ENCODE data around the gene ZCCHC24.

ZCCHC24 gene

GRCh38 chr10:79431428-79431827 is 14.0 kb downstream of the ZCCHC24 start:
- H3K23ac ChIP-seq (ENCODE audit: low read length) = no peak overlapping the region
- no peak overlapping the region for H4K8ac ChIP-seq (ENCODE audit: low read depth, low read length)
- peaks cover 12% of the 10 kb centered on the region for H3K4me1 ChIP-seq (ENCODE audit: control insufficient read depth, low read depth, low read length)
- no peak overlapping the region for H2AK5ac ChIP-seq (ENCODE audit: low read length)
- H2BK15ac ChIP-seq (replicated peaks; ENCODE audit: low read depth) = no peak overlapping the region
- no peak overlapping the region for H3K4me2 ChIP-seq (ENCODE audit: low read length)
- H3K4me3 ChIP-seq (ENCODE audit: low read length) = no peak overlapping the region
- no CpG with 5 or more reads among the region's 5 CpGs for WGBS (ENCODE audit: extremely low coverage, insufficient coverage, low lambda C conversion rate)
- H2BK5ac ChIP-seq (ENCODE audit: low read length) = no peak overlapping the region
- no peaks in the 10 kb centered on the region for H3K79me2 ChIP-seq (ENCODE audit: control insufficient read depth, insufficient read depth, low read length)
- DNase-seq = no peak
- no peak overlapping the region for H3K27ac ChIP-seq (ENCODE audit: low read depth, low read length)
- H2BK120ac ChIP-seq (ENCODE audit: low read depth, low read length) = no peak overlapping the region
- no peak overlapping the region for H3K9ac ChIP-seq (ENCODE audit: low read length)
- no peaks in the 10 kb centered on the region for H3K27me3 ChIP-seq (ENCODE audit: insufficient read depth, low read length, poor library complexity)
- H3K56ac ChIP-seq (ENCODE audit: low read length) = no peak overlapping the region
- no peak overlapping the region for H3K4ac ChIP-seq (ENCODE audit: low read depth, low read length)
- no peaks in the 10 kb centered on the region for H3K36me3 ChIP-seq (ENCODE audit: control insufficient read depth, insufficient read depth, low read length)
- H3K18ac ChIP-seq (ENCODE audit: low read length) = no peak overlapping the region
- no peaks in the 10 kb centered on the region for H3K79me1 ChIP-seq (ENCODE audit: low read length)
- H4K5ac ChIP-seq (ENCODE audit: low read length) = no peak overlapping the region

- Histone ChIP-seq H2BK15ac (replicated peaks; ENCODE audit: low read depth) (no peak overlapping the region), H3K36me3 (ENCODE audit: control insufficient read depth, insufficient read depth, low read length) (no peaks in the 10 kb centered on the region), H3K4ac (ENCODE audit: low read depth, low read length) (no peak overlapping the region), H3K4me2 (ENCODE audit: low read length) (no peak overlapping the region), H4K5ac (ENCODE audit: low read length) (no peak overlapping the region), H3K56ac (ENCODE audit: low read length) (no peak overlapping the region), H3K9ac (ENCODE audit: low read length) (no peak overlapping the region), H3K27ac (ENCODE audit: low read depth, low read length) (no peak overlapping the region), H3K79me1 (ENCODE audit: low read length) (no peaks in the 10 kb centered on the region), H2BK5ac (ENCODE audit: low read length) (no peak overlapping the region), H2BK120ac (ENCODE audit: low read depth, low read length) (no peak overlapping the region), H3K4me3 (ENCODE audit: low read length) (no peak overlapping the region), H3K27me3 (ENCODE audit: insufficient read depth, low read length, poor library complexity) (no peaks in the 10 kb centered on the region), H2AK5ac (ENCODE audit: low read length) (no peak overlapping the region), H4K8ac (ENCODE audit: low read depth, low read length) (no peak overlapping the region), H3K18ac (ENCODE audit: low read length) (no peak overlapping the region), H3K79me2 (ENCODE audit: control insufficient read depth, insufficient read depth, low read length) (no peaks in the 10 kb centered on the region), H3K23ac (ENCODE audit: low read length) (no peak overlapping the region), H3K4me1 (ENCODE audit: control insufficient read depth, low read depth, low read length) (peaks cover 12% of the 10 kb centered on the region)
- DNase-seq = no peak
- no CpG with 5 or more reads among the region's 2 CpGs for WGBS (ENCODE audit: extremely low coverage, insufficient coverage, low lambda C conversion rate)
These were observed 14.5 kb downstream of the ZCCHC24 start for GRCh38 chr10:79430936-79431335.

GRCh38 chr10:79430325-79430905 is 15.0 kb downstream of the ZCCHC24 start:
- Histone ChIP-seq H3K23ac (ENCODE audit: low read length) (no peak overlapping the region), H2BK5ac (ENCODE audit: low read length) (no peak overlapping the region), H3K79me1 (ENCODE audit: low read length) (no peaks in the 10 kb centered on the region), H2BK120ac (ENCODE audit: low read depth, low read length) (no peak overlapping the region), H2BK15ac (replicated peaks; ENCODE audit: low read depth) (no peak overlapping the region), H3K4ac (ENCODE audit: low read depth, low read length) (no peak overlapping the region), H3K56ac (ENCODE audit: low read length) (no peak overlapping the region), H2AK5ac (ENCODE audit: low read length) (no peak overlapping the region), H3K27me3 (ENCODE audit: insufficient read depth, low read length, poor library complexity) (no peaks in the 10 kb centered on the region), H4K5ac (ENCODE audit: low read length) (no peak overlapping the region), H3K18ac (ENCODE audit: low read length) (no peak overlapping the region), H3K4me1 (ENCODE audit: control insufficient read depth, low read depth, low read length) (peaks cover 7% of the 10 kb centered on the region), H4K8ac (ENCODE audit: low read depth, low read length) (no peak overlapping the region), H3K36me3 (ENCODE audit: control insufficient read depth, insufficient read depth, low read length) (no peaks in the 10 kb centered on the region), H3K4me2 (ENCODE audit: low read length) (no peak overlapping the region), H3K9ac (ENCODE audit: low read length) (no peak overlapping the region), H3K79me2 (ENCODE audit: control insufficient read depth, insufficient read depth, low read length) (no peaks in the 10 kb centered on the region), H3K27ac (ENCODE audit: low read depth, low read length) (no peak overlapping the region), H3K4me3 (ENCODE audit: low read length) (no peak overlapping the region)
- DNase-seq = no peak
- WGBS (ENCODE audit: extremely low coverage, insufficient coverage, low lambda C conversion rate) = no CpG with 5 or more reads among the region's 6 CpGs

GRCh38 chr10:79429751-79430150 is 15.7 kb downstream of the ZCCHC24 start:
- H2AK5ac ChIP-seq (ENCODE audit: low read length) = no peak overlapping the region
- no peaks in the 10 kb centered on the region for H3K79me2 ChIP-seq (ENCODE audit: control insufficient read depth, insufficient read depth, low read length)
- no peak overlapping the region for H3K18ac ChIP-seq (ENCODE audit: low read length)
- H3K27me3 ChIP-seq (ENCODE audit: insufficient read depth, low read length, poor library complexity) = no peaks in the 10 kb centered on the region
- no peak overlapping the region for H3K4me3 ChIP-seq (ENCODE audit: low read length)
- H2BK5ac ChIP-seq (ENCODE audit: low read length) = no peak overlapping the region
- H3K4me2 ChIP-seq (ENCODE audit: low read length) = no peak overlapping the region
- WGBS (ENCODE audit: extremely low coverage, insufficient coverage, low lambda C conversion rate) = no CpG with 5 or more reads among the region's 4 CpGs
- no peaks in the 10 kb centered on the region for H3K36me3 ChIP-seq (ENCODE audit: control insufficient read depth, insufficient read depth, low read length)
- no peak overlapping the region for H2BK15ac ChIP-seq (replicated peaks; ENCODE audit: low read depth)
- no peak for DNase-seq
- H3K27ac ChIP-seq (ENCODE audit: low read depth, low read length) = no peak overlapping the region
- no peak overlapping the region for H3K4ac ChIP-seq (ENCODE audit: low read depth, low read length)
- peaks cover 3% of the 10 kb centered on the region for H3K4me1 ChIP-seq (ENCODE audit: control insufficient read depth, low read depth, low read length)
- H3K23ac ChIP-seq (ENCODE audit: low read length) = no peak overlapping the region
- no peaks in the 10 kb centered on the region for H3K79me1 ChIP-seq (ENCODE audit: low read length)
- no peak overlapping the region for H3K56ac ChIP-seq (ENCODE audit: low read length)
- H3K9ac ChIP-seq (ENCODE audit: low read length) = no peak overlapping the region
- H4K5ac ChIP-seq (ENCODE audit: low read length) = no peak overlapping the region
- H4K8ac ChIP-seq (ENCODE audit: low read depth, low read length) = no peak overlapping the region
- H2BK120ac ChIP-seq (ENCODE audit: low read depth, low read length) = no peak overlapping the region

DNA sequence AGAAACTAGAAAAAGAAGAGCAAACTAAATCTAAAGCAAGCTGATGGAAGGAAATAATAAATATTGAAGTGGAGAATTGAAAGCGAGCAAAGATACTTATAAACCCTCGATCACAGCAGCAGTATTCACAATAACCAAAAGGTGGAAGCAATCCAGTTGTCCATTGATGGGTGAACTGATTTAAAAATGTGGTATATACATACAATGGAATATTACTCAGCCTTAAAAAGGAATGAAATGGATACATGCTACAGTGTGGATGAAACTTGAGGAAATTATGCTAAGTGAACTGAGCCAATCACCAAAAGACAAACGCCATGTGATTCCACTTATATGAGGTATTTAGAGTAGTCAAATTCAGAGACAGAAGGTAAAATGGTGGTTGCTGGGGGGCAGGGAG is 17.5 kb downstream of the ZCCHC24 start:
- H3K4me3 ChIP-seq (ENCODE audit: low read length) = no peak overlapping the region
- no peak overlapping the region for H3K9ac ChIP-seq (ENCODE audit: low read length)
- H3K27ac ChIP-seq (ENCODE audit: low read depth, low read length) = no peak overlapping the region
- no peak overlapping the region for H2BK120ac ChIP-seq (ENCODE audit: low read depth, low read length)
- H3K4me1 ChIP-seq (ENCODE audit: control insufficient read depth, low read depth, low read length) = no peaks in the 10 kb centered on the region
- WGBS (ENCODE audit: extremely low coverage, insufficient coverage, low lambda C conversion rate) = no CpG with 5 or more reads among the region's 3 CpGs
- H3K18ac ChIP-seq (ENCODE audit: low read length) = no peak overlapping the region
- H3K27me3 ChIP-seq (ENCODE audit: insufficient read depth, low read length, poor library complexity) = no peaks in the 10 kb centered on the region
- H3K4ac ChIP-seq (ENCODE audit: low read depth, low read length) = no peak overlapping the region
- no peak for DNase-seq
- no peaks in the 10 kb centered on the region for H3K79me1 ChIP-seq (ENCODE audit: low read length)
- no peak overlapping the region for H3K56ac ChIP-seq (ENCODE audit: low read length)
- H3K4me2 ChIP-seq (ENCODE audit: low read length) = no peak overlapping the region
- H3K23ac ChIP-seq (ENCODE audit: low read length) = no peak overlapping the region
- H2AK5ac ChIP-seq (ENCODE audit: low read length) = no peak overlapping the region
- H2BK5ac ChIP-seq (ENCODE audit: low read length) = no peak overlapping the region
- H4K8ac ChIP-seq (ENCODE audit: low read depth, low read length) = no peak overlapping the region
- H4K5ac ChIP-seq (ENCODE audit: low read length) = no peak overlapping the region
- H3K36me3 ChIP-seq (ENCODE audit: control insufficient read depth, insufficient read depth, low read length) = no peaks in the 10 kb centered on the region
- H3K79me2 ChIP-seq (ENCODE audit: control insufficient read depth, insufficient read depth, low read length) = no peaks in the 10 kb centered on the region
- no peak overlapping the region for H2BK15ac ChIP-seq (replicated peaks; ENCODE audit: low read depth)

- H3K23ac ChIP-seq (ENCODE audit: low read length) = no peak overlapping the region
- no peak overlapping the region for H3K18ac ChIP-seq (ENCODE audit: low read length)
- H3K4me2 ChIP-seq (ENCODE audit: low read length) = no peak overlapping the region
- H3K56ac ChIP-seq (ENCODE audit: low read length) = no peak overlapping the region
- no peak overlapping the region for H2BK5ac ChIP-seq (ENCODE audit: low read length)
- no peak overlapping the region for H2AK5ac ChIP-seq (ENCODE audit: low read length)
- no peak overlapping the region for H4K8ac ChIP-seq (ENCODE audit: low read depth, low read length)
- H2BK15ac ChIP-seq (replicated peaks; ENCODE audit: low read depth) = no peak overlapping the region
- no peaks in the 10 kb centered on the region for H3K27me3 ChIP-seq (ENCODE audit: insufficient read depth, low read length, poor library complexity)
- no peak overlapping the region for H3K4ac ChIP-seq (ENCODE audit: low read depth, low read length)
- H4K5ac ChIP-seq (ENCODE audit: low read length) = no peak overlapping the region
- no peak for DNase-seq
- H3K4me3 ChIP-seq (ENCODE audit: low read length) = no peak overlapping the region
- H3K9ac ChIP-seq (ENCODE audit: low read length) = no peak overlapping the region
- H3K27ac ChIP-seq (ENCODE audit: low read depth, low read length) = no peak overlapping the region
- no peaks in the 10 kb centered on the region for H3K79me2 ChIP-seq (ENCODE audit: control insufficient read depth, insufficient read depth, low read length)
- no peaks in the 10 kb centered on the region for H3K36me3 ChIP-seq (ENCODE audit: control insufficient read depth, insufficient read depth, low read length)
- H2BK120ac ChIP-seq (ENCODE audit: low read depth, low read length) = no peak overlapping the region
- no peaks in the 10 kb centered on the region for H3K79me1 ChIP-seq (ENCODE audit: low read length)
- no peaks in the 10 kb centered on the region for H3K4me1 ChIP-seq (ENCODE audit: control insufficient read depth, low read depth, low read length)
- WGBS (ENCODE audit: extremely low coverage, insufficient coverage, low lambda C conversion rate) = no CpG with 5 or more reads among the region's 5 CpGs
These were observed 20.3 kb downstream of the ZCCHC24 start for GRCh38 chr10:79425074-79425532.

Measured in mesendoderm (in vitro differentiated cells).